HG02759 (cell line): ENCODE data around the gene ZNF157.

Source experiments
- ATAC-seq: cut with Tn5 transposase; IDR thresholded peaks from one replicate; pipeline ENCODE4 v1.9.1; 2021; ENCODE audit warnings: mild to moderate bottlenecking, moderate library complexity; ENCODE audit not compliant: unreplicated experiment

The ZNF157 gene

GRCh38 chrX:47446431-47446830, 76.1 kb downstream of the ZNF157 start:
- ATAC-seq, result no peak

GRCh38 chrX:47446971-47447370, 76.6 kb downstream of the ZNF157 start:
- ATAC-seq, result no peak

GRCh38 chrX:47447607-47448006, 77.2 kb downstream of the ZNF157 start:
- ATAC-seq, result no peak

GRCh38 chrX:47448165-47448806, 77.9 kb downstream of the ZNF157 start:
- no peak for ATAC-seq

GRCh38 chrX:47452112-47452511, 81.7 kb downstream of the ZNF157 start:
- no peak for ATAC-seq

- no peak for ATAC-seq
Measured at GRCh38 chrX:47456080-47456479, 85.7 kb downstream of the ZNF157 start.

GRCh38 chrX:47458528-47458927, 88.2 kb downstream of the ZNF157 start:
- no peak for ATAC-seq

GRCh38 chrX:47460561-47460960, 90.2 kb downstream of the ZNF157 start:
- no peak for ATAC-seq
